ENCODE measurements around the gene TMEM80. TPM values are rescaled to one million over a fixed set of nuclear protein-coding genes. Genes with fewer than 3 reads are reported as not detected.

TMEM80 gene
- total and polyA plus RNA-seq, 2 experiments from 2014 or later = 12.8 to 25.4 TPM

DNA sequence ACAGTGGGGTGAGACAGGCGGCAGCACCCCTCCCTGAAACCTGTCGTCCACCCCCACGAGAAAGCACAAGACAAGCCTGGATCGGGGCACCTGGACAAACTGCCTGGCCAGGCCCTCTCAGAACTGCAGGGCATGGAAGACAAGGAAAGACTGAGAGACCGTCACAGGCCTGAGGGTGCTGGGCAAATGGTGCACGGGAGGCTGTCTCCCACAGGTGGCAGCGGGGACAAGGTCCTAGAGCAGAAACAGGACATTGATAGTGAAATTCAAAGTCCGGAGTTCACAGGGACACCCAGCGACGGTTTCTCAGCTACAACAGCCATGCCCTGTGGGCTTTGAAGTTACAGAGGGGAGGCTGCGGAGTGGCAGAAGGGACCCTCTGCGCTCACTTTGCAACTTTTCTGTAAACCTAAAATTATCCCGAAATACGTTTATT, 37.9 kb upstream of the TMEM80 start (continued):
- TF ChIP-seq REST (IDR thresholded peaks at IDR 0.05; ENCODE audit: unreplicated experiment) (no peak), EZH2 (IDR thresholded peaks at IDR 0.05; ENCODE audit: low read depth, unreplicated experiment) (no peak)

- H3F3A ChIP-seq (replicated peaks; ENCODE audit: low read depth) = peaks cover 18% of the 10 kb centered on the region; the same call in 1 of the 2 replicates
- H3K9me3 Mint-ChIP-seq = no peaks in the 10 kb centered on the region
- peaks cover 3% of the 10 kb centered on the region; the same call in 1 of the 2 replicates for H3K79me2 ChIP-seq (replicated peaks; ENCODE audit: insufficient read depth)
- H3K36me3 ChIP-seq (ENCODE audit: insufficient read depth) = peaks cover 9% of the 10 kb centered on the region
- 0 out of 3 replicates have a peak, but pooled peaks cover 3% of the 10 kb centered on the region for H3K4me1 Mint-ChIP-seq
- H3K4me3 Mint-ChIP-seq = no peak overlapping the region
- H3K36me3 Mint-ChIP-seq (ENCODE audit: low read depth) = peaks cover 20% of the 10 kb centered on the region; the same call in 2 of the 3 replicates
- no peak for DNase-seq (ENCODE audit: low spot score)
- ATAC-seq = no peak
- no peak overlapping the region for H2AFZ ChIP-seq
- H3K27ac ChIP-seq (ENCODE audit: low read depth) = no peak overlapping the region; the same call in 1 of the 2 replicates
- peaks cover 13% of the 10 kb centered on the region; the same call in 1 of the 2 replicates for H4K20me1 ChIP-seq (replicated peaks; ENCODE audit: insufficient read depth)
- no peak overlapping the region for H3K27ac Mint-ChIP-seq
- peaks cover 6% of the 10 kb centered on the region for H3K27me3 Mint-ChIP-seq (ENCODE audit: insufficient read depth, low read depth, poor library complexity)
- H3K9me2 ChIP-seq (ENCODE audit: insufficient read depth) = no peaks in the 10 kb centered on the region
- no peaks in the 10 kb centered on the region for H3K27me3 ChIP-seq (ENCODE audit: insufficient read depth)
- H3K4me2 ChIP-seq = no peak overlapping the region
- H3K4me3 ChIP-seq = no peak overlapping the region
- H3K4me1 ChIP-seq (ENCODE audit: insufficient read depth) = no peaks in the 10 kb centered on the region
- TF ChIP-seq EZH2phosphoT487 (IDR thresholded peaks at IDR 0.05; ENCODE audit: unreplicated experiment) = no peak
- TF ChIP-seq JUNB (IDR thresholded peaks at IDR 0.05; ENCODE audit: unreplicated experiment) = no peak
- no peak for TF ChIP-seq NANOG (IDR thresholded peaks at IDR 0.05; ENCODE audit: borderline replicate concordance)
- TF ChIP-seq, protein P1, sequence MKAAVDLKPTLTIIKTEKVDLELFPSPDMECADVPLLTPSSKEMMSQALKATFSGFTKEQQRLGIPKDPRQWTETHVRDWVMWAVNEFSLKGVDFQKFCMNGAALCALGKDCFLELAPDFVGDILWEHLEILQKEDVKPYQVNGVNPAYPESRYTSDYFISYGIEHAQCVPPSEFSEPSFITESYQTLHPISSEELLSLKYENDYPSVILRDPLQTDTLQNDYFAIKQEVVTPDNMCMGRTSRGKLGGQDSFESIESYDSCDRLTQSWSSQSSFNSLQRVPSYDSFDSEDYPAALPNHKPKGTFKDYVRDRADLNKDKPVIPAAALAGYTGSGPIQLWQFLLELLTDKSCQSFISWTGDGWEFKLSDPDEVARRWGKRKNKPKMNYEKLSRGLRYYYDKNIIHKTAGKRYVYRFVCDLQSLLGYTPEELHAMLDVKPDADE (IDR thresholded peaks at IDR 0.05) = no peak
- TF ChIP-seq REST (IDR thresholded peaks at IDR 0.05; ENCODE audit: unreplicated experiment) = no peak
- no peak for TF ChIP-seq ZNF331 (CRISPR knock-in tag; IDR thresholded peaks at IDR 0.05; ENCODE audit: low read depth)
- TF ChIP-seq EZH2 (IDR thresholded peaks at IDR 0.05; ENCODE audit: low read depth, unreplicated experiment) = no peak
- no peak for TF ChIP-seq POLR2AphosphoS5 (IDR thresholded peaks at IDR 0.05; ENCODE audit: low read depth)
- TF ChIP-seq, protein P2, sequence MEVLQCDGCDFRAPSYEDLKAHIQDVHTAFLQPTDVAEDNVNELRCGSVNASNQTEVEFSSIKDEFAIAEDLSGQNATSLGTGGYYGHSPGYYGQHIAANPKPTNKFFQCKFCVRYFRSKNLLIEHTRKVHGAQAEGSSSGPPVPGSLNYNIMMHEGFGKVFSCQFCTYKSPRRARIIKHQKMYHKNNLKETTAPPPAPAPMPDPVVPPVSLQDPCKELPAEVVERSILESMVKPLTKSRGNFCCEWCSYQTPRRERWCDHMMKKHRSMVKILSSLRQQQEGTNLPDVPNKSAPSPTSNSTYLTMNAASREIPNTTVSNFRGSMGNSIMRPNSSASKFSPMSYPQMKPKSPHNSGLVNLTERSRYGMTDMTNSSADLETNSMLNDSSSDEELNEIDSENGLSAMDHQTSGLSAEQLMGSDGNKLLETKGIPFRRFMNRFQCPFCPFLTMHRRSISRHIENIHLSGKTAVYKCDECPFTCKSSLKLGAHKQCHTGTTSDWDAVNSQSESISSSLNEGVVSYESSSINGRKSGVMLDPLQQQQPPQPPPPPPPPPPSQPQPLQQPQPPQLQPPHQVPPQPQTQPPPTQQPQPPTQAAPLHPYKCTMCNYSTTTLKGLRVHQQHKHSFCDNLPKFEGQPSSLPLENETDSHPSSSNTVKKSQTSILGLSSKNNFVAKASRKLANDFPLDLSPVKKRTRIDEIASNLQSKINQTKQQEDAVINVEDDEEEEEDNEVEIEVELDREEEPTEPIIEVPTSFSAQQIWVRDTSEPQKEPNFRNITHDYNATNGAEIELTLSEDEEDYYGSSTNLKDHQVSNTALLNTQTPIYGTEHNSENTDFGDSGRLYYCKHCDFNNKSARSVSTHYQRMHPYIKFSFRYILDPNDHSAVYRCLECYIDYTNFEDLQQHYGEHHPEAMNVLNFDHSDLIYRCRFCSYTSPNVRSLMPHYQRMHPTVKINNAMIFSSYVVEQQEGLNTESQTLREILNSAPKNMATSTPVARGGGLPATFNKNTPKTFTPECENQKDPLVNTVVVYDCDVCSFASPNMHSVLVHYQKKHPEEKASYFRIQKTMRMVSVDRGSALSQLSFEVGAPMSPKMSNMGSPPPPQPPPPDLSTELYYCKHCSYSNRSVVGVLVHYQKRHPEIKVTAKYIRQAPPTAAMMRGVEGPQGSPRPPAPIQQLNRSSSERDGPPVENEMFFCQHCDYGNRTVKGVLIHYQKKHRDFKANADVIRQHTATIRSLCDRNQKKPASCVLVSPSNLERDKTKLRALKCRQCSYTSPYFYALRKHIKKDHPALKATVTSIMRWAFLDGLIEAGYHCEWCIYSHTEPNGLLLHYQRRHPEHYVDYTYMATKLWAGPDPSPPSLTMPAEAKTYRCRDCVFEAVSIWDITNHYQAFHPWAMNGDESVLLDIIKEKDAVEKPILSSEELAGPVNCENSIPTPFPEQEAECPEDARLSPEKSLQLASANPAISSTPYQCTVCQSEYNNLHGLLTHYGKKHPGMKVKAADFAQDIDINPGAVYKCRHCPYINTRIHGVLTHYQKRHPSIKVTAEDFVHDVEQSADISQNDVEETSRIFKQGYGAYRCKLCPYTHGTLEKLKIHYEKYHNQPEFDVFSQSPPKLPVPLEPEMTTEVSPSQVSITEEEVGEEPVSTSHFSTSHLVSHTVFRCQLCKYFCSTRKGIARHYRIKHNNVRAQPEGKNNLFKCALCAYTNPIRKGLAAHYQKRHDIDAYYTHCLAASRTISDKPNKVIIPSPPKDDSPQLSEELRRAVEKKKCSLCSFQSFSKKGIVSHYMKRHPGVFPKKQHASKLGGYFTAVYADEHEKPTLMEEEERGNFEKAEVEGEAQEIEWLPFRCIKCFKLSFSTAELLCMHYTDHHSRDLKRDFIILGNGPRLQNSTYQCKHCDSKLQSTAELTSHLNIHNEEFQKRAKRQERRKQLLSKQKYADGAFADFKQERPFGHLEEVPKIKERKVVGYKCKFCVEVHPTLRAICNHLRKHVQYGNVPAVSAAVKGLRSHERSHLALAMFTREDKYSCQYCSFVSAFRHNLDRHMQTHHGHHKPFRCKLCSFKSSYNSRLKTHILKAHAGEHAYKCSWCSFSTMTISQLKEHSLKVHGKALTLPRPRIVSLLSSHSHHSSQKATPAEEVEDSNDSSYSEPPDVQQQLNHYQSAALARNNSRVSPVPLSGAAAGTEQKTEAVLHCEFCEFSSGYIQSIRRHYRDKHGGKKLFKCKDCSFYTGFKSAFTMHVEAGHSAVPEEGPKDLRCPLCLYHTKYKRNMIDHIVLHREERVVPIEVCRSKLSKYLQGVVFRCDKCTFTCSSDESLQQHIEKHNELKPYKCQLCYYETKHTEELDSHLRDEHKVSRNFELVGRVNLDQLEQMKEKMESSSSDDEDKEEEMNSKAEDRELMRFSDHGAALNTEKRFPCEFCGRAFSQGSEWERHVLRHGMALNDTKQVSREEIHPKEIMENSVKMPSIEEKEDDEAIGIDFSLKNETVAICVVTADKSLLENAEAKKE (CRISPR knock-in tag; IDR thresholded peaks at IDR 0.05) = no peak
These were observed 36.0 kb upstream of the TMEM80 start for GRCh38 chr11:659532-660085.
